ENCODE measurements around the gene RBM24.

The RBM24 gene

GRCh38 chr6:17281100-17281496 lies at the start of gene RBM24:
Gene RBM24, plus strand, starts transcription at chr6:17281361. Its CDS starts 221 bp downstream, at chr6:17281582.
- DNase-seq, result peak; percentile 60

- DNase-seq, result no peak
Observed at GRCh38 chr6:17233531-17233930, 47.6 kb upstream of the RBM24 start.

GRCh38 chr6:17237246-17237645 lies 43.9 kb upstream of the RBM24 start:
- DNase-seq, result no peak

- DNase-seq, result no peak
Observed at GRCh38 chr6:17239260-17239659, 41.9 kb upstream of the RBM24 start.

GRCh38 chr6:17240803-17241500 lies 40.2 kb upstream of the RBM24 start:
- no peak for DNase-seq

GRCh38 chr6:17242087-17242486 lies 39.1 kb upstream of the RBM24 start:
- no peak for DNase-seq

GRCh38 chr6:17250237-17250636 lies 30.9 kb upstream of the RBM24 start:
- no peak for DNase-seq

GRCh38 chr6:17251953-17252352 lies 29.2 kb upstream of the RBM24 start:
- DNase-seq, result no peak

- DNase-seq, result no peak
Observed at GRCh38 chr6:17258749-17259148, 22.4 kb upstream of the RBM24 start.

GRCh38 chr6:17265570-17265969 lies 15.6 kb upstream of the RBM24 start:
- no peak for DNase-seq

GRCh38 chr6:17267566-17267965 lies 13.6 kb upstream of the RBM24 start:
- DNase-seq, result no peak

- no peak for DNase-seq
Observed at GRCh38 chr6:17268114-17268513, 13.0 kb upstream of the RBM24 start.

GRCh38 chr6:17269840-17270239 lies 11.3 kb upstream of the RBM24 start:
- no peak for DNase-seq

GRCh38 chr6:17271628-17272027 lies 9.5 kb upstream of the RBM24 start:
- DNase-seq, result no peak

- DNase-seq, result no peak
Observed at GRCh38 chr6:17276766-17277165, 4.4 kb upstream of the RBM24 start.

GRCh38 chr6:17277256-17277655 lies 3.9 kb upstream of the RBM24 start:
- no peak for DNase-seq

GRCh38 chr6:17278289-17279063 lies 2.7 kb upstream of the RBM24 start:
- no peak for DNase-seq

- no peak for DNase-seq
Observed at GRCh38 chr6:17280138-17280537, 1.0 kb upstream of the RBM24 start.

- DNase-seq, result peak; percentile 27
Observed at GRCh38 chr6:17280552-17281090, 540 bp upstream of the RBM24 start.

- no peak for DNase-seq
Observed at GRCh38 chr6:17281497-17282481, 628 bp downstream of the RBM24 start.

GRCh38 chr6:17283074-17283473 lies 1.9 kb downstream of the RBM24 start:
- DNase-seq, result no peak

- peak; percentile 52 for DNase-seq
Observed at GRCh38 chr6:17289630-17290061, 8.5 kb downstream of the RBM24 start.

GRCh38 chr6:17291778-17292177 lies 10.6 kb downstream of the RBM24 start:
- DNase-seq, result peak; percentile 49

Data from RPMI8226 (cell line).